Gastrocnemius medialis (tissue), 4 donors: ENCODE measurements around the gene UFC1. TPM values are rescaled to one million over a fixed set of nuclear protein-coding genes. Genes with fewer than 3 reads are reported as not detected.

Source experiments
- ATAC-seq, 2 donors: fragments of 150-250 bp; one replicate each; pipeline ENCODE4 v1.9.1; 2016
- DNase-seq, 2 donors: peaks; one replicate each; pipeline ENCODE4 v3.0.0-alpha.2; 2019
- H3K27ac ChIP-seq, 4 donors: fragments of 200-600 bp; sonication (generic); 1 replicate in 1 of 4; 2 replicates in 3 of 4; pipeline ENCODE4 v1.5.1; 2016 to 2018; ENCODE audit warnings: mild to moderate bottlenecking in 2 of 4, moderate library complexity in 1 of 4
- H3K27me3 ChIP-seq, 3 donors: fragments of 200-600 bp; sonication (generic) in 2 of 3; 1 replicate in 1 of 3; 2 replicates in 2 of 3; pipeline versions ENCODE4 v1.5.1 to v1.6.0; 2016 to 2019; ENCODE audit warnings: mild to moderate bottlenecking in 1 of 3, moderate library complexity in 1 of 3
- H3K36me3 ChIP-seq, 2 donors: fragments of 200-600 bp; sonication (generic) in 1 of 2; one replicate each; pipeline ENCODE4 v1.5.1; 2017 to 2018
- H3K4me1 ChIP-seq, 2 donors: fragments of 200-600 bp; sonication (generic) in 1 of 2; one replicate each; pipeline ENCODE4 v1.5.1; 2016 to 2017; ENCODE audit warnings: mild to moderate bottlenecking in 2 of 2
- H3K4me3 ChIP-seq, 4 donors: fragments of 200-600 bp; sonication (generic) in 3 of 4; 1 replicate in 1 of 4; 2 replicates in 3 of 4; pipeline ENCODE4 v1.5.1; 2016 to 2019; ENCODE audit warnings: mild to moderate bottlenecking in 2 of 4
- H3K9me3 ChIP-seq, 3 donors: fragments of 200-600 bp; sonication (generic) in 2 of 3; 1 replicate in 1 of 3; 2 replicates in 2 of 3; pipeline ENCODE4 v1.5.1; 2016 to 2019
- CTCF ChIP-seq, 5 experiments: fragments of 450-650 bp in 3 of 5; fragments of 200-600 bp in 2 of 5; sonication (generic) in 2 of 5; IDR thresholded peaks in 4 of 5; conservative IDR thresholded peaks in 1 of 5; 1 replicate in 4 of 5; 2 replicates in 1 of 5; pipeline ENCODE4 v1.5.1; 2016 to 2019; ENCODE audit warnings: antibody characterized with exemption in 5 of 5, mild to moderate bottlenecking in 3 of 5, moderate library complexity in 3 of 5
- POLR2A ChIP-seq, 2 donors: fragments of 450-650 bp; IDR thresholded peaks; one replicate each; pipeline ENCODE4 v1.6.1; 2017; ENCODE audit warnings: antibody characterized with exemption in 2 of 2, mild to moderate bottlenecking in 2 of 2, moderate library complexity in 2 of 2
- in situ Hi-C, 4 donors: fragments of 200-750 bp; cut with MboI; loops; one replicate each; pipeline versions ENCODE4 v1.15.0 to v1.8.0; 2017; ENCODE audit warnings: low sequenced_read_pairs in 4 of 4
- intact Hi-C: fragments of 100-400 bp; cut with DNase I; formaldehyde crosslinking; loops from one replicate; pipeline ENCODE4 v1.15.1; 2023; ENCODE audit warnings: low total_unique reads
- total RNA-seq, 4 donors: library from RNA; depleted of rRNA; stranded (reverse); fragments of >200 nt; gene quantifications; one replicate each; pipeline versions ENCODE4 v1.1.0 to v1.2.3, GENCODE V29; 2016

UFC1 gene
- total RNA-seq, 4 donors from 2014 or later: 57.9 to 66.7 (median 63.5) TPM

GRCh38 chr1:161139766-161140165 is 14.0 kb upstream of the UFC1 start:
- in situ Hi-C loops (no loop called here), intact Hi-C loops (loop anchor here (10.0 kb wide), 1 partner anchor 1105 kb away; the partner anchor contains the start of gene PIGM)
- peak in 1 of 2 donors; percentile 24 for ATAC-seq
- H3K4me3 ChIP-seq: no peak overlapping the region
- no peak for DNase-seq
- H3K27ac ChIP-seq: no peak overlapping the region
- peaks cover 0 to 1% of the 10 kb centered on the region in 2 donors for H3K36me3 ChIP-seq
- no peaks in the 10 kb centered on the region for H3K27me3 ChIP-seq
- peak in 4 of 5 experiments; percentile 16 to 49 (median 31) for TF ChIP-seq CTCF (IDR thresholded peaks at IDR 0.05 in 4 of 5, conservative IDR thresholded peaks at IDR 0.05 in 1 of 5)
- no peak for TF ChIP-seq POLR2A (IDR thresholded peaks at IDR 0.05)
- no peaks in the 10 kb centered on the region for H3K9me3 ChIP-seq
- H3K4me1 ChIP-seq: peaks cover 16 to 24% of the 10 kb centered on the region in 2 donors

- H3K27me3 ChIP-seq: no peaks in the 10 kb centered on the region
- TF ChIP-seq CTCF (IDR thresholded peaks at IDR 0.05 in 4 of 5, conservative IDR thresholded peaks at IDR 0.05 in 1 of 5) (no peak), POLR2A (IDR thresholded peaks at IDR 0.05) (no peak)
- in situ Hi-C loops: no loop called here
- H3K4me3 ChIP-seq: no peak overlapping the region
- intact Hi-C loops: no loop called here
- H3K36me3 ChIP-seq: no peaks in the 10 kb centered on the region
- peaks cover 16 to 24% of the 10 kb centered on the region in 2 donors for H3K4me1 ChIP-seq
- H3K9me3 ChIP-seq: no peaks in the 10 kb centered on the region
- ATAC-seq: no peak
- DNase-seq: no peak
- no peak overlapping the region for H3K27ac ChIP-seq
Measured at GRCh38 chr1:161140755-161141400, 12.9 kb upstream of the UFC1 start.

- H3K36me3 ChIP-seq: no peaks in the 10 kb centered on the region
- no peaks in the 10 kb centered on the region for H3K9me3 ChIP-seq
- no peak overlapping the region for H3K4me3 ChIP-seq
- ATAC-seq (no peak), DNase-seq (no peak)
- TF ChIP-seq CTCF (IDR thresholded peaks at IDR 0.05 in 4 of 5, conservative IDR thresholded peaks at IDR 0.05 in 1 of 5) (no peak), POLR2A (IDR thresholded peaks at IDR 0.05) (no peak)
- H3K27ac ChIP-seq: no peak overlapping the region
- intact Hi-C loops (no loop called here), in situ Hi-C loops (no loop called here)
- no peaks in the 10 kb centered on the region for H3K27me3 ChIP-seq
- H3K4me1 ChIP-seq: no peaks in the 10 kb centered on the region
Measured at GRCh38 chr1:161145832-161146231, 7.9 kb upstream of the UFC1 start.

- Histone ChIP-seq H3K27ac (peak overlapping the region; percentile 88 to 98 (median 92)), H3K36me3 (peaks cover 0 to 11% of the 10 kb centered on the region in 2 donors), H3K9me3 (no peaks in the 10 kb centered on the region), H3K27me3 (no peaks in the 10 kb centered on the region), H3K4me1 (peaks cover 9 to 14% of the 10 kb centered on the region in 2 donors), H3K4me3 (peak overlapping the region; percentile 73 to 96 (median 82))
- intact Hi-C loops: loop anchor here (1.0 to 10.0 kb wide), 3 partner anchors 20 to 808 kb away; partner anchors contain the start of genes COPA, NCSTN, NIT1 and PFDN2
- in situ Hi-C loops: loop anchor here in 1 of 4 donors (10.0 kb wide), 1 partner anchor 108 kb away; the partner anchor contains the start of gene USF1
- ATAC-seq (no peak), DNase-seq (no peak)
- no peak for TF ChIP-seq CTCF (IDR thresholded peaks at IDR 0.05 in 4 of 5, conservative IDR thresholded peaks at IDR 0.05 in 1 of 5)
Measured at GRCh38 chr1:161153176-161153575, 602 bp upstream of the UFC1 start.
